ENCODE results near the gene BACH1.

Gene BACH1

DNA sequence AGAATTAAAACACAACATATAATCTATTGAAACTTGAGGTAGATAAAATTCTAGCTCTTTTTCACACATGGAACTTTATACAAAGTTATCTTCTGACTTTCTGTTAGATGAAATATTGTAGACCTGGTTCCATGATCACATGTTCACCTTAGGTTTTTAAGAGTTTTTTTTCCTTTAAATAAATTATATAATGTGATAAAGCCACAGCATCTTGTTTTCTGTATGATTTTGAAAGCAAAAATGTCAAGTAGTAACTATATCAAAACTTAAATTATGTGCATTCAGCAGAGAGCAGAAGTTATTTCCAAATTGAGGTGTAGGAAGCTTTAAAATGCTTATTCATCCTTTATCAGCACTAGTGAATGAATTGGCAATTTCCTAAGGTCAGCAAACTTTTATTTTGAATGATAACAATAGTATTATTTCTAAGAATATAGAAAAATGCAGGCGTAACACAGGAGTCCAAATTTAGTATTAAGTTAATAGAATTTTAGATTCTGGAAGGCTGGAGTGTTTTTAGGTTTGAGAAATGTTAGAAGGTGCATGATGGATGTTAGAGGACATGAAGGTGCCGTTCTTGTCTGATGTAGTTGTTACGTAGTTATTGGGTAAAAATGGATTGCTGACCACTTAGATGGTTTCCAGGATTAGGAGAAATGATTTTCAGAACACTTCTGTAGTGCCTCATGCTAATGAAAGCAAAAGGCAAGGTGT is 17.5 kb downstream of the BACH1 start:
- DNase-seq = no peak

DNA sequence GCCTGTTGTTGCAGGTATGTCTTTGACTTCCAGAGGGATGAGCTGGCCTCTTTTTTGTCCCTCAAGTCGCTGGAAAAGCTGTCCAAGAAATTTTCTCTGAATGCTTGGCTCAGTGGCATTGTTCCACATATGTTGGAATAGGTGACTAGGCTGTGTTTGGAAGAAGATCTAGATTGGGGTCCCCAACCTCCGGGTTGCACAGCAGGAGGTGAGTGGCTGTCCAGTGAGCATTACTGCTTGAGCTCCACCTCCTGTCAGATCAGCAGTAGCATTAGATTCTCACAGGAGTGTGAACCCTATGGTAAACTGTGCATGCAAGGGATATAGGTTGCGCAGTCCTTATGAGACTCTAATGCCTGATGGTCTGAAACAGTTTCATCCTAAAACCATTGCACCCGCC is 18.1 kb downstream of the BACH1 start:
- DNase-seq = no peak

GRCh38 chr21:29318354-29318753 is 19.6 kb downstream of the BACH1 start:
- no peak for DNase-seq

GRCh38 chr21:29320031-29320430 is 21.3 kb downstream of the BACH1 start:
- no peak for DNase-seq

DNA sequence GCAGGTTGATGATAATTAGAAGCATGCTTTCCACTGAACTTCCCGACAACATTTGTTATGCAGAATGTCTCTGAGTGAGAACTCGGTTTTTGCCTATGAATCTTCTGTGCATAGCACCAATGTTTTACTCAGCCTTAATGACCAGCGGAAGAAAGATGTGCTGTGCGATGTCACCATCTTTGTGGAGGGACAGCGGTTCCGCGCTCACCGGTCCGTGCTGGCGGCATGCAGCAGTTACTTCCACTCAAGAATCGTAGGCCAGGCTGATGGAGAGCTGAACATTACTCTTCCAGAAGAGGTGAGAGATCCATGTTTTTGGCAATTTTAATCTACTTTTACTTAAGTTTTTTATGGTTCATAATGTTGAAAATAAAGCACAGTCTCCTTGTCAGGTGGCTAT is 22.5 kb downstream of the BACH1 start:
- DNase-seq = no peak

DNA sequence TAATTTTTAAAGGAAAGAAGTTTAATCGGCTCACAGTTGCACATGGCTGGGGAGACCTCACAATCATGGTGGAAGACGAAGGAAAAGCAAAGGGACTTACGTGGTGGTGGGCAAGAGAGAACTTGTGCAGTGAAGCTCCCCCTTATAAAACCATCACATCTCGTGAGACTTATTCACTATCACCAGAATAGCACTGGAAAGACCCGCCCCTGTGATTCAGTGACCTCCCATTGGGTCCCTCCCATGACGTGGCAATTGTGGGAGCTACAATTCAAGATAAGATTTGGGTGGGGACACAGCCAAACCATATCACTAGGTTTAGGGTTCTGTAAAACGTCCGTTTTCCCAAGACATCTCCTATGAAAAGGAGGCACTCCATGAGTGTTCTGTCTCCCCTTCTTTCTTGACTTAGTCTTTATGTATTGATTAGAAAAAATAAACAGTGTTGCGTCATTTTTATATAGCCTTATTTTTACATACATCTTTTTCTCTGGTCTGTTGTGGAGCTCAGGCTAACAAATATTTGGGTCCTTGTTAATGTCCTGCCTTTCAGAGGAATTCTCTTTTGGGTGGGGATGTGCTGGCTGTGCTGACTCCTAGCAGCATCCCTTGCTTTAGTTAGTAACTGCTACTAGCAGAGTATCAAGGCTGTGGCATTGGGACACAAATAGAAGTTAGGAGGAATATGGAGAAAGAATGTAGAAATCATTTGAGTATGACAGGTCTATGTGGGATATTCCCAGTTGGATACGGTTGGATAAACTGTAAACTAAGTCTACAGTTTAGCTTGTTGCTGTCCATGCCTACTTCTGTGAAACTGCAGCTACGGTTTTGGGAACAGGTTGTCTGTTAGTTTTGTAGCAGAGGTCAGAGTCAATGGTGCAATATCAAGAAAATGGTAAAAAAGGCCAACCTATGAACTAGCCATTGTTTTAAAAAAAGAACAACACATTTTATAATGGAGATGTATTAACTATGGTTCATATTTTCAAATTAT is 23.5 kb downstream of the BACH1 start:
- DNase-seq = no peak

GRCh38 chr21:29323189-29323588 is 24.5 kb downstream of the BACH1 start:
- DNase-seq = no peak

- DNase-seq = no peak
Measured at GRCh38 chr21:29326914-29327554, 28.3 kb downstream of the BACH1 start.

GRCh38 chr21:29329406-29329805 is 30.7 kb downstream of the BACH1 start:
- DNase-seq = no peak

- DNase-seq = no peak
Measured at GRCh38 chr21:29330797-29331196, 32.1 kb downstream of the BACH1 start.

- no peak for DNase-seq
Measured at GRCh38 chr21:29332461-29333362, 34.0 kb downstream of the BACH1 start.

DNA sequence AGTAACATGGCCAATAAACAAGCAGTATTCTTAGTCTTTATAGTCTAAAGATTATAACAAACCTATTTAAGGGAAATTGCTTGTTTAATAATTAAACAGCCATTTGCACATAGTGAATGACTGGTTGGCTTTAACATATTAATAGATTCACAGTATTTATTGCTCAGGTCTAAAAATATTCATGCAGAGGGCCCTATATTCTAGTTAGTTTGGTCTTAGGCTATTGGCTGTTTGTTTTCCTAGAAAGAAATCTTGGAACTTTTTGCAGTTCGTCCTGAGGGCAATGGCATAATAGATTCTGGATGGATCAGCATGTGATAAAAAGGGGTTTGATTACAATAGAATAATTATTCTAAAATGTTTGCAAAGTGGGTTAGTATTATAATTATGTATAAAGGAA is 34.7 kb downstream of the BACH1 start:
- DNase-seq = no peak

DNA sequence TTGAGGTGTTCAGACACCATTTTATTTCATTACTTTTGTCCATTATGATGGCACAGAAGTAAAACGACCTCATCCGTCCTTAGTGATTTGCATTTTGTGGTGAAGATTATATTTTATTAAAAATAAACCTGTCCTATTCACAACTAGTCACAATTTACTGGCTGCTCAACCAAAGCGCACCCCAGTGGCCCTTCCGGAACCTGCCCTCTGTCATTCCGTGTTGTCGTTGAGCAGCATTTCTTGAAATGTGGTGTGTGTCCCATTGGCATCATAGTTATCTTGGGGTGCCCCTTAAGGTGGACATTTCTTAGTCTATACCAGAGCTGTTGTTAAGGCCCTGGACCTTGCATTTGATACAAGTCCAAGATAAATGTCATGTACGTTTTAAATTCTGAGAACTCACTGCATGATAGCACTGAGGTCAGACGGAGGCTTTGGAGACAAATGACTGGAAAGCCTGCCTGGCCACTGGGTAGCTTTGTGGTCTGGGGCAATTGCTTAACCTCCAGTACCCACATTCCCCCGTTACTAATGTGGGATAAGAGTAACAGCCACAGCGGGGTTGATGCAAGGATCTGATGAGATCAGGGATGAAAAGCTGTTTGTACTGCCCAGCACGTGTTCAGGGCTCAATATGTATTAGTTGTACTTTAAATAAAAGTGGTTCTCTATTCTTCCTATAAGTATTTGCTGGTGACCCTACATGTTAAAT is 36.2 kb downstream of the BACH1 start:
- DNase-seq = no peak

DNA sequence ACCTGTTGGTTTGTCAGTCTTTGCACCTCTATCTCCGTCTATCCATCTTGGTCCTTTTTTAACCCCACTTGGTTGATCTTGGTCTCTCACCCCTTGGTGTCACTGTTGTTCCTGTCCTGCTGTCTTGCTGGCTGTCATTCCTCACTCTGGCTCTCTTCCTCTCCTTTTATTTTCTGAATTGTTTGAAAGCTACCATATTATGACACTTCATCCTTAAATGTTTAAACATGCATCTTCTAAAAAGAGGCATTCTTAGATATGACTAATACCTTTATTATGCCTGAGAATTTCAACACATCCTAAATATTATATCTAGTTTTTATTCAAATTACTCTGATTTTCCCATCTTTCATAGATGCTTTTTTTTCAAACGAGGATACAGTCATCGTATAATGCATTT is 37.0 kb downstream of the BACH1 start:
- no peak for DNase-seq

- no peak for DNase-seq
Measured at GRCh38 chr21:29338256-29338655, 39.5 kb downstream of the BACH1 start.

GRCh38 chr21:29340228-29340627 is 41.5 kb downstream of the BACH1 start:
- no peak for DNase-seq

- no peak for DNase-seq
Measured at GRCh38 chr21:29342363-29342957, 43.7 kb downstream of the BACH1 start.

GRCh38 chr21:29343519-29343918 is 44.8 kb downstream of the BACH1 start:
- DNase-seq = no peak

GRCh38 chr21:29346281-29346680 is 47.6 kb downstream of the BACH1 start:
- no peak for DNase-seq

DNA sequence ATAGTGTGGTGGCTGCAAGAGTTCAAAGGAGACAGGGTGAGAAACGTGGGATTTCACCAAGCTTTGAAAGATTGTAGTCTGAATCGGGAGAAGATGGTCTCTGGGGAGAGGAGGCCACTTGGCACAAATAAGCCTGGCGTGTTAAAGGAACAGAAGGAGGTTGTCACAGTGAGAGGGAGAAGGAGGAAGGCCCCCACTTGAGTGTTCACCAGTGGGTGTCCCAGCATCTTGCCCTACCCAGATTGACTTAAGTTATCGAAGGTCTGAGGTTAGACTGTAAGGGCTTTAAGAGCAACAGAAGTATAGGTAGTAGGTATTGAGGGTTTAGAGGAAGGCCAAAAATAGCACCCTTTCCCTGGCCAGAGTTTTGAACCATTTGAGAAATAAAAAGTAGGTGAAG is 48.0 kb downstream of the BACH1 start:
- no peak for DNase-seq

- DNase-seq = no peak
Measured at GRCh38 chr21:29347274-29347681, 48.6 kb downstream of the BACH1 start.

Measured in SHP77 treated with DMSO at 0.1 percent for 48 hours (cell line).